GM12878 (cell line): ENCODE results near the gene ENDOV. TPM values are rescaled to one million over a fixed set of nuclear protein-coding genes. Genes with fewer than 3 reads are reported as not detected.

Experiments
- ATAC-seq: fragments of 200-7000 bp; cut with Tn5 transposase; 3 replicates; pipeline ENCODE4 v1.9.1; 2020; ENCODE audit warnings: mild to moderate bottlenecking, moderate library complexity
- BruUV-seq: library from RNA; stranded (reverse); fragments of 400-500 nt; replicated peaks from 2 replicates; lab custom pipeline; 2021; lab: Mats Ljungman, UMichigan
- CTCF ChIA-PET: fragments of 300-600 bp; sonication (Branson Sonifier 250); formaldehyde crosslinking; extraction: SDS; loops from one replicate; lab custom pipeline; 2021; ENCODE audit warnings: inconsistent platforms; lab: Yijun Ruan, JAX
- POLR2A ChIA-PET: fragments of 350-600 bp; formaldehyde crosslinking; extraction: SDS; loops from one replicate; lab custom pipeline; 2021; ENCODE audit warnings: inconsistent platforms; lab: Charles Lee
- RAD21 ChIA-PET: fragments of 300-600 bp; sonication (Branson Sonifier 250); formaldehyde crosslinking; loops from one replicate; lab custom pipeline; 2023; ENCODE audit warnings: antibody characterized with exemption; ENCODE audit not compliant: unreplicated experiment; lab: Charles Lee
- SMC1A ChIA-PET: fragments of 300-600 bp; sonication (Branson Sonifier 250); formaldehyde crosslinking; loops from one replicate; lab custom pipeline; 2023; ENCODE audit not compliant: unreplicated experiment, uncharacterized antibody; lab: Charles Lee
- DNase-seq: peaks from one replicate; pipeline ENCODE4 v3.0.0-alpha.2; 2011; ENCODE audit warnings: low read depth, low spot score
- FAIRE-seq: peaks from 3 replicates; lab custom pipeline; 2011; peaks lifted over from hg19 to GRCh38; lab: Jason Lieb, UNC
- H2AFZ ChIP-seq: 2 replicates; pipeline ENCODE4 v1.6.0; 2011; ENCODE audit warnings: low read depth, low read length, control low read depth; ENCODE audit not compliant: control insufficient read depth
- H3K27ac ChIP-seq: 2 replicates; pipeline ENCODE4 v1.5.1; 2011; ENCODE audit warnings: control low read depth; ENCODE audit not compliant: control insufficient read depth, insufficient read depth
- H3K27me3 ChIP-seq, 2 experiments: replicated peaks in 1 of 2; 2 replicates each; pipeline versions ENCODE4 v1.6.0 to v1.6.1; 2011; ENCODE audit warnings: low read length in 1 of 2; ENCODE audit not compliant: control insufficient read depth in 2 of 2, insufficient read depth in 2 of 2
- H3K36me3 ChIP-seq, 2 experiments: 2 replicates each; pipeline ENCODE4 v1.5.1; 2011; ENCODE audit warnings: low read length in 1 of 2; ENCODE audit not compliant: control insufficient read depth in 2 of 2, insufficient read depth in 2 of 2
- H3K4me1 ChIP-seq: 2 replicates; pipeline ENCODE4 v1.6.1; 2011; ENCODE audit warnings: mild to moderate bottlenecking, low read length, moderate library complexity, mixed read lengths; ENCODE audit not compliant: control insufficient read depth, insufficient read depth
- H3K4me2 ChIP-seq: 2 replicates; pipeline ENCODE4 v1.6.0; 2011; ENCODE audit warnings: control low read depth; ENCODE audit not compliant: control insufficient read depth, insufficient read depth
- H3K4me3 ChIP-seq: fragments of 200-600 bp; sonication (generic); 2 replicates; pipeline ENCODE4 v1.5.1; 2016
- H3K79me2 ChIP-seq: 2 replicates; pipeline ENCODE4 v1.6.0; 2011; ENCODE audit warnings: low read length; ENCODE audit not compliant: control insufficient read depth, insufficient read depth
- H3K9ac ChIP-seq: 2 replicates; pipeline ENCODE4 v1.8.0; 2011; ENCODE audit warnings: low read length, control low read depth, mixed read lengths; ENCODE audit not compliant: control insufficient read depth, insufficient read depth
- H3K9me3 ChIP-seq: replicated peaks from 3 replicates; pipeline ENCODE4 v1.5.1; 2011; ENCODE audit warnings: mild to moderate bottlenecking, low read length; ENCODE audit not compliant: control insufficient read depth, insufficient read depth
- H4K20me1 ChIP-seq: 2 replicates; pipeline ENCODE4 v1.6.0; 2011; ENCODE audit not compliant: control insufficient read depth, insufficient read depth
- CREM ChIP-seq: IDR thresholded peaks from 2 replicates; pipeline ENCODE4 v1.6.1; 2014; ENCODE audit warnings: antibody characterized with exemption, low read depth
- KDM1A ChIP-seq: fragments of 200-600 bp; sonication (generic); IDR thresholded peaks from 2 replicates; pipeline ENCODE4 v1.6.1; 2016; ENCODE audit warnings: borderline replicate concordance
- RELA ChIP-seq: fragments of 450-650 bp; IDR thresholded peaks from 2 replicates; pipeline ENCODE4 v1.8.0; 2014; ENCODE audit warnings: borderline replicate concordance; ENCODE audit not compliant: partially characterized antibody
- WGBS: methylation state at CpG from one replicate; pipeline ENCODE4 v1.1.6; 2016; ENCODE audit warnings: low lambda C conversion rate; ENCODE audit not compliant: insufficient replicate concordance, insufficient coverage; ENCODE audit errors: missing lambda C conversion rate; 5-methylcytosine and 5-hydroxymethylcytosine counted together
- in situ Hi-C: fragments of 300-500 bp; cut with MboI; formaldehyde crosslinking; loops from 9 replicates; pipeline ENCODE4 v1.14.3; 2018; ENCODE audit warnings: mixed read lengths
- intact Hi-C: fragments of 100-400 bp; cut with micrococcal nuclease; formaldehyde crosslinking; loops from one replicate; pipeline ENCODE4 v1.14.2; 2022; ENCODE audit not compliant: unreplicated experiment
- polyA plus RNA-seq, 11 experiments: library from polyadenylated mRNA; depleted of rRNA in 4 of 11; unstranded in 6 of 11; stranded (reverse) in 5 of 11; fragments of >200 nt; fragmentation: Nextera tagmentation in 4 of 11; fragmentation: Illumina TruSeq in 1 of 11; extraction: Ambion mirVana in 4 of 11; extraction: Trizol in 1 of 11; gene quantifications; 1 replicate in 1 of 11; 2 replicates in 10 of 11; pipeline versions ENCODE4 v1.2.1 to v1.2.3, GENCODE V29; 2011 to 2016; ENCODE audit warnings: inconsistent platforms in 2 of 11, missing spikeins in 2 of 11, low read depth in 1 of 11
- total RNA-seq, 4 experiments: library from RNA; depleted of rRNA in 3 of 4; stranded (reverse); fragments of >200 nt in 3 of 4; fragmentation: Illumina TruSeq in 1 of 4; extraction: Trizol in 1 of 4; gene quantifications; 2 replicates each; pipeline versions ENCODE4 v1.2.1 to v1.2.3, GENCODE V29; 2013 to 2021
- TF ChIP-seq, protein P1 (sequence below): fragments of 450-650 bp; formaldehyde crosslinking; IDR thresholded peaks from 2 replicates; pipeline ENCODE4 v1.4.0; 2020; ENCODE audit warnings: mild to moderate bottlenecking, moderate library complexity
- TF ChIP-seq, protein P2 (sequence below): fragments of 150-350 bp; IDR thresholded peaks from 2 replicates; pipeline ENCODE4 v1.6.1; 2016; ENCODE audit warnings: low read depth, low read length

Gene ENDOV
- total and polyA plus RNA-seq, 10 of the 15 experiments (the other 5 are each of a cell fraction or from before 2014, with no cell fraction given) = 0.63 to 11.9 (median 8.1) TPM

GRCh38 chr17:80455336-80455710, 40.4 kb downstream of the ENDOV start (continued):
- TF ChIP-seq, protein P1, sequence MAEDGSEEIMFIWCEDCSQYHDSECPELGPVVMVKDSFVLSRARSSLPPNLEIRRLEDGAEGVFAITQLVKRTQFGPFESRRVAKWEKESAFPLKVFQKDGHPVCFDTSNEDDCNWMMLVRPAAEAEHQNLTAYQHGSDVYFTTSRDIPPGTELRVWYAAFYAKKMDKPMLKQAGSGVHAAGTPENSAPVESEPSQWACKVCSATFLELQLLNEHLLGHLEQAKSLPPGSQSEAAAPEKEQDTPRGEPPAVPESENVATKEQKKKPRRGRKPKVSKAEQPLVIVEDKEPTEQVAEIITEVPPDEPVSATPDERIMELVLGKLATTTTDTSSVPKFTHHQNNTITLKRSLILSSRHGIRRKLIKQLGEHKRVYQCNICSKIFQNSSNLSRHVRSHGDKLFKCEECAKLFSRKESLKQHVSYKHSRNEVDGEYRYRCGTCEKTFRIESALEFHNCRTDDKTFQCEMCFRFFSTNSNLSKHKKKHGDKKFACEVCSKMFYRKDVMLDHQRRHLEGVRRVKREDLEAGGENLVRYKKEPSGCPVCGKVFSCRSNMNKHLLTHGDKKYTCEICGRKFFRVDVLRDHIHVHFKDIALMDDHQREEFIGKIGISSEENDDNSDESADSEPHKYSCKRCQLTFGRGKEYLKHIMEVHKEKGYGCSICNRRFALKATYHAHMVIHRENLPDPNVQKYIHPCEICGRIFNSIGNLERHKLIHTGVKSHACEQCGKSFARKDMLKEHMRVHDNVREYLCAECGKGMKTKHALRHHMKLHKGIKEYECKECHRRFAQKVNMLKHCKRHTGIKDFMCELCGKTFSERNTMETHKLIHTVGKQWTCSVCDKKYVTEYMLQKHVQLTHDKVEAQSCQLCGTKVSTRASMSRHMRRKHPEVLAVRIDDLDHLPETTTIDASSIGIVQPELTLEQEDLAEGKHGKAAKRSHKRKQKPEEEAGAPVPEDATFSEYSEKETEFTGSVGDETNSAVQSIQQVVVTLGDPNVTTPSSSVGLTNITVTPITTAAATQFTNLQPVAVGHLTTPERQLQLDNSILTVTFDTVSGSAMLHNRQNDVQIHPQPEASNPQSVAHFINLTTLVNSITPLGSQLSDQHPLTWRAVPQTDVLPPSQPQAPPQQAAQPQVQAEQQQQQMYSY (CRISPR knock-in tag) = no peak

DNA sequence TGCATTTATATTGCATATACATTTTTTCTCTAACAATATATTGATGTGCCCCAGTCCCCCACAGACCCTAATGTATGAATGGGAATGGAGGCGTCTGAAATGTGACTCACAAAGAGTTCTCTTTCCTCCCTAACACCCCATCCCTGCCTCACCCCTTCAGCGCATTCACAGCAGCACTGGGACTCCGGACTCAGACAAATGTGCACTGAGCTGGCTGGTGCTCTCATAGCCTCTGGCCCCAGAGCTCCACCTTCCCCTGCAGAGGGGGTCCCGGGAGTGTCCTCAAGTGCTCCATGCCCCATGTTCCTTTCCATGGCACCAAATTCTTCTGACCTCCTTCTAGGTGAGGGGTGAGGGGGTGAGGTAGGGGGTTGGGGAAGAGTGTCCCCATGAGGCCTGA, 40.8 kb downstream of the ENDOV start:
- Histone ChIP-seq H3K27ac (no peak overlapping the region), H2AFZ (no peak overlapping the region), H3K9ac (no peak overlapping the region), H3K4me1 (peaks cover 8% of the 10 kb centered on the region), H3K79me2 (peaks cover 7% of the 10 kb centered on the region), H4K20me1 (no peaks in the 10 kb centered on the region), H3K9me3 (no peaks in the 10 kb centered on the region), H3K36me3 (no peaks in the 10 kb centered on the region), H3K4me3 (no peak overlapping the region), H3K4me2 (peak overlapping the region; percentile 46), H3K27me3 (peaks cover 0 to 3% of the 10 kb centered on the region in 2 experiments; a peak in 1 of 4 replicates)
- in situ Hi-C loops (no loop called here), intact Hi-C loops (loop anchor here (10.0 kb wide), 1 partner anchor 119 kb away; no protein-coding TSS in a partner anchor)
- WGBS = 100% methylated on average over 2 of the region's 4 CpGs
- ATAC-seq (no peak), DNase-seq (no peak), FAIRE-seq (no peak)
- BruUV-seq = no TSS peak
- ChIA-PET POLR2A (no interaction called here), CTCF (no interaction called here), RAD21 (interaction anchor here (1.7 kb wide), 1 partner anchor 28 kb away, joined by 11 read pairs; no protein-coding TSS in a partner anchor), SMC1A (interaction anchor here (0.9 kb wide), 1 partner anchor 8 kb away, joined by 3 read pairs; no protein-coding TSS in a partner anchor)
- TF ChIP-seq, protein P2, sequence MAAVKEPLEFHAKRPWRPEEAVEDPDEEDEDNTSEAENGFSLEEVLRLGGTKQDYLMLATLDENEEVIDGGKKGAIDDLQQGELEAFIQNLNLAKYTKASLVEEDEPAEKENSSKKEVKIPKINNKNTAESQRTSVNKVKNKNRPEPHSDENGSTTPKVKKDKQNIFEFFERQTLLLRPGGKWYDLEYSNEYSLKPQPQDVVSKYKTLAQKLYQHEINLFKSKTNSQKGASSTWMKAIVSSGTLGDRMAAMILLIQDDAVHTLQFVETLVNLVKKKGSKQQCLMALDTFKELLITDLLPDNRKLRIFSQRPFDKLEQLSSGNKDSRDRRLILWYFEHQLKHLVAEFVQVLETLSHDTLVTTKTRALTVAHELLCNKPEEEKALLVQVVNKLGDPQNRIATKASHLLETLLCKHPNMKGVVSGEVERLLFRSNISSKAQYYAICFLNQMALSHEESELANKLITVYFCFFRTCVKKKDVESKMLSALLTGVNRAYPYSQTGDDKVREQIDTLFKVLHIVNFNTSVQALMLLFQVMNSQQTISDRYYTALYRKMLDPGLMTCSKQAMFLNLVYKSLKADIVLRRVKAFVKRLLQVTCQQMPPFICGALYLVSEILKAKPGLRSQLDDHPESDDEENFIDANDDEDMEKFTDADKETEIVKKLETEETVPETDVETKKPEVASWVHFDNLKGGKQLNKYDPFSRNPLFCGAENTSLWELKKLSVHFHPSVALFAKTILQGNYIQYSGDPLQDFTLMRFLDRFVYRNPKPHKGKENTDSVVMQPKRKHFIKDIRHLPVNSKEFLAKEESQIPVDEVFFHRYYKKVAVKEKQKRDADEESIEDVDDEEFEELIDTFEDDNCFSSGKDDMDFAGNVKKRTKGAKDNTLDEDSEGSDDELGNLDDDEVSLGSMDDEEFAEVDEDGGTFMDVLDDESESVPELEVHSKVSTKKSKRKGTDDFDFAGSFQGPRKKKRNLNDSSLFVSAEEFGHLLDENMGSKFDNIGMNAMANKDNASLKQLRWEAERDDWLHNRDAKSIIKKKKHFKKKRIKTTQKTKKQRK = no peak
- TF ChIP-seq CREM (no peak), RELA (no peak), KDM1A (no peak)
